GM19351 (cell line): ENCODE data around the gene RARB.

Source experiments
- ATAC-seq: cut with Tn5 transposase; IDR thresholded peaks from one replicate; pipeline ENCODE4 v1.9.1; 2021; ENCODE audit warnings: mild to moderate bottlenecking, moderate library complexity; ENCODE audit not compliant: unreplicated experiment

RARB gene

GRCh38 chr3:25469558-25469957, 41.5 kb downstream of the RARB start:
- ATAC-seq: no peak

- no peak for ATAC-seq
These were observed 43.2 kb downstream of the RARB start for GRCh38 chr3:25471081-25471768.

- no peak for ATAC-seq
These were observed 44.1 kb downstream of the RARB start for GRCh38 chr3:25472153-25472552.

GRCh38 chr3:25472731-25473130, 44.7 kb downstream of the RARB start:
- ATAC-seq: no peak

GRCh38 chr3:25473246-25473645, 45.2 kb downstream of the RARB start:
- no peak for ATAC-seq

GRCh38 chr3:25474052-25474451, 46.0 kb downstream of the RARB start:
- no peak for ATAC-seq

GRCh38 chr3:25476639-25477038, 48.6 kb downstream of the RARB start:
- ATAC-seq: no peak

GRCh38 chr3:25478211-25478757, 50.2 kb downstream of the RARB start:
- no peak for ATAC-seq

GRCh38 chr3:25478964-25479726, 51.1 kb downstream of the RARB start:
- ATAC-seq: no peak

- no peak for ATAC-seq
These were observed 51.6 kb downstream of the RARB start for GRCh38 chr3:25479727-25480010.

- no peak for ATAC-seq
These were observed 52.7 kb downstream of the RARB start for GRCh38 chr3:25480811-25481210.

- ATAC-seq: no peak
These were observed 53.3 kb downstream of the RARB start for GRCh38 chr3:25481386-25481785.

GRCh38 chr3:25483456-25483855, 55.4 kb downstream of the RARB start:
- no peak for ATAC-seq

GRCh38 chr3:25485673-25486072, 57.6 kb downstream of the RARB start:
- no peak for ATAC-seq

GRCh38 chr3:25486932-25487331, 58.9 kb downstream of the RARB start:
- ATAC-seq: no peak

GRCh38 chr3:25489858-25490593, 62.0 kb downstream of the RARB start:
- ATAC-seq: no peak

GRCh38 chr3:25493246-25493645, 65.2 kb downstream of the RARB start:
- no peak for ATAC-seq

- no peak for ATAC-seq
These were observed 65.7 kb downstream of the RARB start for GRCh38 chr3:25493786-25494185.

GRCh38 chr3:25495304-25495703, 67.2 kb downstream of the RARB start:
- no peak for ATAC-seq

- no peak for ATAC-seq
These were observed 67.7 kb downstream of the RARB start for GRCh38 chr3:25495726-25496253.

- no peak for ATAC-seq
These were observed 69.0 kb downstream of the RARB start for GRCh38 chr3:25497096-25497495.
